K562 (cell line): ENCODE results near the gene WNT3. TPM values are rescaled to one million over a fixed set of nuclear protein-coding genes. Genes with fewer than 3 reads are reported as not detected.

Experiments
- ATAC-seq: fragments of 200-7000 bp; cut with Tn5 transposase; 3 replicates; pipeline ENCODE4 v1.9.1; 2020; ENCODE audit warnings: moderate library complexity
- BruUV-seq: library from RNA; stranded (reverse); fragments of 400-500 nt; replicated peaks from 2 replicates; lab custom pipeline; 2021; lab: Mats Ljungman, UMichigan
- CTCF ChIA-PET: fragments of 300-600 bp; formaldehyde crosslinking; extraction: SDS; loops from one replicate; lab custom pipeline; 2021; ENCODE audit warnings: low intra/inter-chr PET ratio; lab: Yijun Ruan, JAX
- POLR2A ChIA-PET: fragments of 300-600, 350-650 bp; sonication (Branson Sonifier 250); formaldehyde crosslinking; extraction: SDS; loops from one replicate; lab custom pipeline; 2021; ENCODE audit warnings: antibody characterized with exemption, inconsistent platforms; lab: Yijun Ruan, JAX
- DNase-seq, 4 experiments: peaks; one replicate each; pipeline versions ENCODE4 v3.0.0 to v3.0.0-alpha.2; 2011 to 2018; ENCODE audit warnings: low spot score in 3 of 4, mixed read lengths in 3 of 4; ENCODE audit errors: extremely low read depth in 1 of 4
- FAIRE-seq: peaks from 2 replicates; lab custom pipeline; 2011; peaks lifted over from hg19 to GRCh38; lab: Jason Lieb, UNC
- H2AFZ ChIP-seq: 2 replicates; pipeline ENCODE4 v1.6.0; 2011; ENCODE audit warnings: low read depth, low read length, control low read depth, inconsistent platforms
- H3K27ac ChIP-seq: fragments of 200-600 bp; 3 replicates; pipeline ENCODE4 v1.8.0; 2011; ENCODE audit warnings: low read depth, mild to moderate bottlenecking, control low read depth, inconsistent platforms, low read length, moderate library complexity, mixed read lengths; ENCODE audit errors: extremely low read depth
- H3K27me3 ChIP-seq, 2 experiments: fragments of 300-600 bp in 1 of 2; 2 replicates in 1 of 2; 3 replicates in 1 of 2; pipeline versions ENCODE4 v1.6.0 to v1.8.0; 2011; ENCODE audit warnings: inconsistent platforms in 2 of 2, low read length in 2 of 2, mild to moderate bottlenecking in 1 of 2, mixed read lengths in 1 of 2, moderate library complexity in 1 of 2; ENCODE audit not compliant: control insufficient read depth in 2 of 2, insufficient read depth in 2 of 2
- H3K36me3 ChIP-seq: fragments of 300-600 bp; 3 replicates; pipeline ENCODE4 v1.8.0; 2011; ENCODE audit warnings: mild to moderate bottlenecking, low read length, inconsistent platforms; ENCODE audit not compliant: control insufficient read depth, insufficient read depth
- H3K4me1 ChIP-seq, 2 experiments: fragments of 200-600 bp in 1 of 2; replicated peaks in 1 of 2; 2 replicates in 1 of 2; 3 replicates in 1 of 2; pipeline versions ENCODE4 v1.5.1 to v1.8.0; 2011; ENCODE audit warnings: inconsistent platforms in 2 of 2, low read length in 2 of 2, mild to moderate bottlenecking in 1 of 2, mixed read lengths in 1 of 2, moderate library complexity in 1 of 2; ENCODE audit not compliant: control insufficient read depth in 2 of 2, insufficient read depth in 2 of 2
- H3K4me2 ChIP-seq: 2 replicates; pipeline ENCODE4 v1.6.1; 2011; ENCODE audit warnings: low read length, control low read depth, inconsistent platforms, mixed read lengths; ENCODE audit not compliant: insufficient read depth
- H3K4me3 ChIP-seq: fragments of 200-600 bp; sonication (generic), shearing (Covaris generic); 2 replicates; pipeline ENCODE4 v1.5.1; 2016; ENCODE audit warnings: control low read depth, inconsistent platforms
- H3K79me2 ChIP-seq: fragments of 200-600 bp; 3 replicates; pipeline ENCODE4 v1.8.0; 2011; ENCODE audit warnings: low read length, inconsistent platforms; ENCODE audit not compliant: control insufficient read depth, insufficient read depth
- H3K9ac ChIP-seq, 2 experiments: 2 replicates each; pipeline versions ENCODE4 v1.6.0 to v1.6.1; 2011; ENCODE audit warnings: low read depth in 2 of 2, low read length in 2 of 2, control low read depth in 1 of 2, inconsistent platforms in 1 of 2, mild to moderate bottlenecking in 1 of 2, mixed read lengths in 1 of 2; ENCODE audit not compliant: insufficient read depth in 1 of 2
- H3K9me1 ChIP-seq: one replicate; pipeline ENCODE4 v1.6.0; 2011; ENCODE audit warnings: inconsistent platforms, mild to moderate bottlenecking, low read length, moderate library complexity; ENCODE audit not compliant: control insufficient read depth, insufficient read depth
- H3K9me3 ChIP-seq: replicated peaks from 2 replicates; pipeline ENCODE4 v1.5.1; 2011; ENCODE audit warnings: low read depth, low read length, inconsistent platforms; ENCODE audit not compliant: control insufficient read depth, insufficient read depth
- H4K20me1 ChIP-seq: replicated peaks from 2 replicates; pipeline ENCODE4 v1.6.1; 2011; ENCODE audit warnings: low read length, inconsistent platforms, mixed read lengths; ENCODE audit not compliant: control insufficient read depth, insufficient read depth
- KHSRP ChIP-seq: fragments of 450-650 bp; IDR thresholded peaks from 2 replicates; pipeline ENCODE4 v1.6.1; 2017
- MCM3 ChIP-seq: fragments of 450-650 bp; IDR thresholded peaks from 2 replicates; pipeline ENCODE4 v1.6.1; 2016
- MCM7 ChIP-seq, 2 experiments: fragments of 450-650 bp; IDR thresholded peaks; 2 replicates each; pipeline ENCODE4 v1.6.1; 2016 to 2018
- NR2F6 ChIP-seq: fragments of 450-650 bp; formaldehyde crosslinking; IDR thresholded peaks from 2 replicates; pipeline ENCODE4 v1.4.0; 2020; ENCODE audit warnings: mild to moderate bottlenecking
- TAF15 ChIP-seq: fragments of 200-400 bp; formaldehyde crosslinking; IDR thresholded peaks from 2 replicates; pipeline ENCODE4 v1.6.1; 2017; ENCODE audit warnings: mild to moderate bottlenecking, low read depth, low read length, moderate library complexity
- ZNF316 ChIP-seq: fragments of 450-650 bp; IDR thresholded peaks from 2 replicates; pipeline ENCODE4 v1.6.1; 2016
- in situ Hi-C: fragments of 300-500 bp; cut with MboI; formaldehyde crosslinking; loops from 4 replicates; pipeline ENCODE4 v1.15.0; 2018; ENCODE audit warnings: inconsistent platforms, mixed read lengths
- intact Hi-C: fragments of 100-400 bp; cut with micrococcal nuclease; formaldehyde crosslinking; loops from 2 replicates; pipeline ENCODE4 v1.14.2; 2022
- polyA plus RNA-seq, 8 experiments: library from polyadenylated mRNA; depleted of rRNA in 4 of 8; stranded (reverse) in 5 of 8; unstranded in 3 of 8; fragments of >200 nt; fragmentation: Nextera tagmentation in 2 of 8; fragmentation: Illumina TruSeq in 1 of 8; extraction: Ambion mirVana in 2 of 8; extraction: Trizol in 1 of 8; gene quantifications; 2 replicates each; pipeline versions ENCODE4 v1.2.1 to v1.2.3, GENCODE V29; 2011 to 2014; ENCODE audit warnings: inconsistent platforms in 1 of 8, missing spikeins in 1 of 8
- total RNA-seq, 7 experiments: library from RNA; depleted of rRNA in 6 of 7; stranded (reverse); fragments of >200 nt in 6 of 7; fragmentation: Illumina TruSeq in 2 of 7; extraction: Trizol in 2 of 7; gene quantifications; 2 replicates each; pipeline versions ENCODE4 v1.2.1 to v1.2.3, GENCODE V29; 2011 to 2021; ENCODE audit warnings: low replicate concordance in 1 of 7
- TF ChIP-seq, protein P1 (sequence below), 3 experiments: fragments of 200-800 bp in 1 of 3; fragments of 250-450 bp in 1 of 3; fragments of 450-650 bp in 1 of 3; sonication (Bioruptor Pico) in 1 of 3; sonication (Bioruptor generic) in 1 of 3; formaldehyde crosslinking in 1 of 3; IDR thresholded peaks; 2 replicates each; pipeline versions ENCODE4 v1.6.1 to v1.8.0; 2016 to 2022; ENCODE audit warnings: mild to moderate bottlenecking in 2 of 3, missing genetic modification characterization in 2 of 3, missing compliant biosample characterization in 1 of 3, moderate library complexity in 1 of 3
- TF ChIP-seq, protein P2 (sequence below): fragments of 450-650 bp; IDR thresholded peaks from 2 replicates; pipeline ENCODE4 v1.6.1; 2017; ENCODE audit warnings: mild to moderate bottlenecking, moderate library complexity
- TF ChIP-seq, protein P3 (sequence below): fragments of 450-650 bp; IDR thresholded peaks from 2 replicates; pipeline ENCODE4 v1.6.1; 2016; ENCODE audit warnings: antibody characterized with exemption

The WNT3 gene
- total and polyA plus RNA-seq, 9 of the 15 experiments (the other 6 are each of a cell fraction or from before 2014, with no cell fraction given) = 1.5 to 6.1 (median 3.3) TPM

DNA sequence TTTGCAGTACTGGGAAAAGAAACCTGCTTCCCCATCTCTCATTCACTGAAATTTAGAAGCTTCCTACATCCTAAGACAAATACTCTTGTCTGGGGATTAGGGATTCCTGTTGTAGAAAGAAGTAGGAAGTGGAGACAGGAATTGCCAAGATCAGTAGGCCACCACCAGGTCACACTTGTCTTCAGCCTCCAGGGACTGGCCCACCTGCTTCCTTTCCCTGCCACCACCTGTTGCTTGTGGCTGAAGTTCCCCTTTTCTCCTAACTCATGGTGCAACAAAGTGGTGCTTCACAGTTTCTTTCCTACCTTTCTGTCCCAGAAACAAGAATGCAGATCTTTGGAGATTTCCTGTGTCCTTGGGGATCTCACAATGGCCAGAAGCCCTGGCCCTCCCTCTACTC lies 82.4 kb downstream of the WNT3 start:
- Histone ChIP-seq H3K4me1 (peaks cover 0 to 3% of the 10 kb centered on the region in 2 experiments; a peak in 1 of 5 replicates), H3K9ac (no peak overlapping the region), H3K79me2 (no peaks in the 10 kb centered on the region), H3K9me3 (no peaks in the 10 kb centered on the region), H3K27ac (no peak overlapping the region), H3K36me3 (peaks cover 7% of the 10 kb centered on the region; the same call in 2 of the 3 replicates), H3K4me2 (no peak overlapping the region), H3K4me3 (no peak overlapping the region), H3K9me1 (no peaks in the 10 kb centered on the region), H3K27me3 (no peaks in the 10 kb centered on the region), H4K20me1 (no peaks in the 10 kb centered on the region), H2AFZ (no peak overlapping the region)
- ChIA-PET POLR2A (interaction anchor here (1.1 to 1.5 kb wide), 2 partner anchors 13 to 16 kb away, joined by 3 to 4 read pairs; no protein-coding TSS in a partner anchor), CTCF (no interaction called here)
- no TSS peak for BruUV-seq
- no peak for DNase-seq
- no peak for ATAC-seq
- no peak for TF ChIP-seq MCM3
- TF ChIP-seq ZNF316 = no peak
- no peak for TF ChIP-seq TAF15
- TF ChIP-seq, protein P1, sequence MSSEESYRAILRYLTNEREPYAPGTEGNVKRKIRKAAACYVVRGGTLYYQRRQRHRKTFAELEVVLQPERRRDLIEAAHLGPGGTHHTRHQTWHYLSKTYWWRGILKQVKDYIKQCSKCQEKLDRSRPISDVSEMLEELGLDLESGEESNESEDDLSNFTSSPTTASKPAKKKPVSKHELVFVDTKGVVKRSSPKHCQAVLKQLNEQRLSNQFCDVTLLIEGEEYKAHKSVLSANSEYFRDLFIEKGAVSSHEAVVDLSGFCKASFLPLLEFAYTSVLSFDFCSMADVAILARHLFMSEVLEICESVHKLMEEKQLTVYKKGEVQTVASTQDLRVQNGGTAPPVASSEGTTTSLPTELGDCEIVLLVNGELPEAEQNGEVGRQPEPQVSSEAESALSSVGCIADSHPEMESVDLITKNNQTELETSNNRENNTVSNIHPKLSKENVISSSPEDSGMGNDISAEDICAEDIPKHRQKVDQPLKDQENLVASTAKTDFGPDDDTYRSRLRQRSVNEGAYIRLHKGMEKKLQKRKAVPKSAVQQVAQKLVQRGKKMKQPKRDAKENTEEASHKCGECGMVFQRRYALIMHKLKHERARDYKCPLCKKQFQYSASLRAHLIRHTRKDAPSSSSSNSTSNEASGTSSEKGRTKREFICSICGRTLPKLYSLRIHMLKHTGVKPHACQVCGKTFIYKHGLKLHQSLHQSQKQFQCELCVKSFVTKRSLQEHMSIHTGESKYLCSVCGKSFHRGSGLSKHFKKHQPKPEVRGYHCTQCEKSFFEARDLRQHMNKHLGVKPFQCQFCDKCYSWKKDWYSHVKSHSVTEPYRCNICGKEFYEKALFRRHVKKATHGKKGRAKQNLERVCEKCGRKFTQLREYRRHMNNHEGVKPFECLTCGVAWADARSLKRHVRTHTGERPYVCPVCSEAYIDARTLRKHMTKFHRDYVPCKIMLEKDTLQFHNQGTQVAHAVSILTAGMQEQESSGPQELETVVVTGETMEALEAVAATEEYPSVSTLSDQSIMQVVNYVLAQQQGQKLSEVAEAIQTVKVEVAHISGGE (CRISPR knock-in tag; IDR thresholded peaks at IDR 0.05) = no peak
- TF ChIP-seq KHSRP = no peak
- TF ChIP-seq, protein P2, sequence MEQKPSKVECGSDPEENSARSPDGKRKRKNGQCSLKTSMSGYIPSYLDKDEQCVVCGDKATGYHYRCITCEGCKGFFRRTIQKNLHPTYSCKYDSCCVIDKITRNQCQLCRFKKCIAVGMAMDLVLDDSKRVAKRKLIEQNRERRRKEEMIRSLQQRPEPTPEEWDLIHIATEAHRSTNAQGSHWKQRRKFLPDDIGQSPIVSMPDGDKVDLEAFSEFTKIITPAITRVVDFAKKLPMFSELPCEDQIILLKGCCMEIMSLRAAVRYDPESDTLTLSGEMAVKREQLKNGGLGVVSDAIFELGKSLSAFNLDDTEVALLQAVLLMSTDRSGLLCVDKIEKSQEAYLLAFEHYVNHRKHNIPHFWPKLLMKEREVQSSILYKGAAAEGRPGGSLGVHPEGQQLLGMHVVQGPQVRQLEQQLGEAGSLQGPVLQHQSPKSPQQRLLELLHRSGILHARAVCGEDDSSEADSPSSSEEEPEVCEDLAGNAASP = no peak
- no peak for TF ChIP-seq MCM7 (IDR thresholded peaks at IDR 0.05)
- no peak for TF ChIP-seq NR2F6 (CRISPR knock-in tag)
- TF ChIP-seq, protein P3, sequence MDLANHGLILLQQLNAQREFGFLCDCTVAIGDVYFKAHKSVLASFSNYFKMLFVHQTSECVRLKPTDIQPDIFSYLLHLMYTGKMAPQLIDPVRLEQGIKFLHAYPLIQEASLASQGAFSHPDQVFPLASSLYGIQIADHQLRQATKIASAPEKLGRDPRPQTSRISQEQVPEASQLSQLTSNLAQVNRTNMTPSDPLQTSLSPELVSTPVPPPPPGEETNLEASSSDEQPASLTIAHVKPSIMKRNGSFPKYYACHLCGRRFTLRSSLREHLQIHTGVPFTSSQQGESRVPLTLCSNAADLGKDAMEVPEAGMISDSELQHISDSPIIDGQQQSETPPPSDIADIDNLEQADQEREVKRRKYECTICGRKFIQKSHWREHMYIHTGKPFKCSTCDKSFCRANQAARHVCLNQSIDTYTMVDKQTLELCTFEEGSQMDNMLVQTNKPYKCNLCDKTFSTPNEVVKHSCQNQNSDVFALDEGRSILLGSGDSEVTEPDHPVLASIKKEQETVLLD = no peak
- in situ Hi-C loops = no loop called here
- intact Hi-C loops = no loop called here
- no peak for FAIRE-seq
